AG09319 (cell line): ENCODE results near the gene RND2.

Experiments
- DNase-seq: peaks from one replicate; pipeline ENCODE4 v3.0.0-alpha.2; 2010; ENCODE audit warnings: low read depth; ENCODE audit errors: extremely low read depth
- CTCF ChIP-seq: IDR thresholded peaks from 2 replicates; pipeline ENCODE4 v1.5.1; 2011; ENCODE audit warnings: low read depth, mild to moderate bottlenecking, inconsistent platforms, low read length, moderate library complexity

The RND2 gene

GRCh38 chr17:43031666-43032065 is 6.6 kb downstream of the RND2 start:
- DNase-seq: no peak
- TF ChIP-seq CTCF: no peak

- TF ChIP-seq CTCF: no peak
- no peak for DNase-seq
Measured at GRCh38 chr17:43033948-43034881, 9.2 kb downstream of the RND2 start.

GRCh38 chr17:43034894-43035293 is 9.9 kb downstream of the RND2 start:
- no peak for DNase-seq
- TF ChIP-seq CTCF: no peak

- TF ChIP-seq CTCF: no peak
- DNase-seq: no peak
Measured at GRCh38 chr17:43039646-43040045, 14.6 kb downstream of the RND2 start.

GRCh38 chr17:43040655-43041054 is 15.6 kb downstream of the RND2 start:
- DNase-seq: no peak
- TF ChIP-seq CTCF: no peak

- no peak for TF ChIP-seq CTCF
- no peak for DNase-seq
Measured at GRCh38 chr17:43042025-43042628, 17.1 kb downstream of the RND2 start.

GRCh38 chr17:43043307-43043706 is 18.3 kb downstream of the RND2 start:
- no peak for TF ChIP-seq CTCF

More at GRCh38 chr17:43043307-43043706, 18.3 kb downstream of the RND2 start:
- no peak for DNase-seq
